ENCODE results near the gene ANKRD7.

Gene ANKRD7

GRCh38 chr7:118224521-118224920 lies at the start of gene ANKRD7:
Gene ANKRD7, plus strand, starts transcription at chr7:118224704. Its CDS starts 127 bp downstream, at chr7:118224831.
- DNase-seq = no peak

GRCh38 chr7:118175740-118176139 lies 48.8 kb upstream of the ANKRD7 start:
- no peak for DNase-seq

- DNase-seq = no peak
Measured at GRCh38 chr7:118179191-118179590, 45.3 kb upstream of the ANKRD7 start.

- peak; percentile 8 for DNase-seq
Measured at GRCh38 chr7:118182593-118183427, 41.7 kb upstream of the ANKRD7 start.

GRCh38 chr7:118183428-118183785 lies 41.1 kb upstream of the ANKRD7 start:
- DNase-seq = no peak

- peak; percentile 98 for DNase-seq
Measured at GRCh38 chr7:118183786-118184564, 40.5 kb upstream of the ANKRD7 start, which contains the start of gene LSM8. Gene LSM8, plus strand, starts transcription at chr7:118184164. Its CDS starts 60 bp downstream, at chr7:118184224.

GRCh38 chr7:118184565-118184940 lies 40.0 kb upstream of the ANKRD7 start:
- DNase-seq = peak; percentile 1

GRCh38 chr7:118185163-118185860 lies 39.2 kb upstream of the ANKRD7 start:
- peak; percentile 83 for DNase-seq

GRCh38 chr7:118186501-118186900 lies 38.0 kb upstream of the ANKRD7 start:
- DNase-seq = peak; percentile 1

DNA sequence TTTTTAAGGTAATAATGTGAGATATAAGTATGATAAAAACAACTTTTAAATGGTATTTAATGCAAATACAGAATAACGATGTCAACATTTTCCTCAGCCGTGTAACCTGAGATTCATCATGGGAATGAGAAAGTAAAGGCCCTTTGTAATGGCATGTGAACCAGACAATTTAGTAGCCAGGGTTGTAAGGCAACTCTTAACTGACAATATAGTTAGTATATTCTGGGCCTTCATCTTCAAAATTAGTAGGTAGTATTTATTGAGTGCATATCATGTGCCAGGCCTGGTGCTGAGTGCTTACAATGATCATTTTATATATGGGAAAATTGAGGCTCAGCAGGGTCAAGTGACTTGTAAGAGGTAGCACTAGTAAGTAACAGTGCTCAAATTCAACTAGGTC lies 29.9 kb upstream of the ANKRD7 start:
- DNase-seq = no peak

- peak; percentile 49 for DNase-seq
Measured at GRCh38 chr7:118195837-118196474, 28.5 kb upstream of the ANKRD7 start.

DNA sequence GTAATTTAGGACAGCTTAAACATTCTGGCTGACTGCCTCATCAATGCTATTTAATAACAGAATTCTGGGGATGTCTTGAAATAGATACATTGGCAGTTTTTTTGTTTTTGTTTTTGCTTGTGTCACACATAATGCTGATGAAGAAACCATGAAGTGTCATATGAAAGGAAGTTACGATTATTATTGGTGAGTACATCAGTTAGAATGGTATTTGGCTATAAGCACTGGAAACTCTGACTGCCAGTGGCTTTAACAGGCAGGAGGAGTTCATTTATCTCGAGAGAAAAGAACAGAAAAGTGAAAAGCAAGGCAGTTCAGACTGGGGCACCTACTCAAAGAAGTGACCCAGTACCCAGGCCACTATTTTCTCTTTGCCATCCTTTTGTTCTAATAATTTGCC lies 22.4 kb upstream of the ANKRD7 start:
- DNase-seq = no peak

DNA sequence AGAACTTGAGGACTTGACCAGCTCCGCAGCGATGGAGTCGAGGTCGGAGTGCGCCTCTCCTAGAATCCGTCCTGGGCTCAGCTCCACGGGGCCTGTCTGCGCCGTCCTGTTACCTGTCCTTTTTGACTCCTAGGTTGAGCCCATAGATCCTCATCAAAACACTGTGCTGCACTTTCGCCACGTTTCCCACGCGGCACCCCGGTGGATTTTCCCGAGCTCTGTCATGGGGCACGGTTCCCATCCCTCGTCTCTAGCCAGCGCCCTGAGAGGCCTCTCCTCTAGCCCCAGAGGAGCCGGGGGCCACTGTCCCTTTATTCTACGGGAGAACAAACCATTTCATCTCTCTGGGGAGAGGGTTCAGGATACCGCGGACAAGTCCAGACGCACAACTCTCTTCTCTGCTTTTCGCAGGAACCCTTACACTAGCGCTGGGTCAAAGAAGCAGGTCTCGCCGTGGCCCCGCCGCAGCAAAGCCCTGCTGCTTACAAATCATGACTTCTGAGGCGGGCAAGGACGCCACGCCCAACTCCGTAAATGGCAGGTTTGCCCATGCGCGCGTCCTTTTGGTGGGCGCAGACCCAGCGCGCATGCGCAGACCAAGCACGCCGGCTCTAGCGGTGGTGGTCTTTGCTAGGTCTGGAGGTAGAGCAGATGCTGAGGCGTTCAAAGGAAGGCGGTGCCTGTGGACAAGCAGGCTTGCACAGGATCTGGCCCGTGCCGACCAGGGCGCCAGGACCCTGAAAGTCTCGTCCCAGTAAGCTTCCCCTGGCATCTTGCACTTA lies 10.3 kb upstream of the ANKRD7 start:
- peak; percentile 85 for DNase-seq

- no peak for DNase-seq
Measured at GRCh38 chr7:118214833-118215182, 9.7 kb upstream of the ANKRD7 start.

GRCh38 chr7:118217210-118217619 lies 7.3 kb upstream of the ANKRD7 start:
- DNase-seq = no peak

DNA sequence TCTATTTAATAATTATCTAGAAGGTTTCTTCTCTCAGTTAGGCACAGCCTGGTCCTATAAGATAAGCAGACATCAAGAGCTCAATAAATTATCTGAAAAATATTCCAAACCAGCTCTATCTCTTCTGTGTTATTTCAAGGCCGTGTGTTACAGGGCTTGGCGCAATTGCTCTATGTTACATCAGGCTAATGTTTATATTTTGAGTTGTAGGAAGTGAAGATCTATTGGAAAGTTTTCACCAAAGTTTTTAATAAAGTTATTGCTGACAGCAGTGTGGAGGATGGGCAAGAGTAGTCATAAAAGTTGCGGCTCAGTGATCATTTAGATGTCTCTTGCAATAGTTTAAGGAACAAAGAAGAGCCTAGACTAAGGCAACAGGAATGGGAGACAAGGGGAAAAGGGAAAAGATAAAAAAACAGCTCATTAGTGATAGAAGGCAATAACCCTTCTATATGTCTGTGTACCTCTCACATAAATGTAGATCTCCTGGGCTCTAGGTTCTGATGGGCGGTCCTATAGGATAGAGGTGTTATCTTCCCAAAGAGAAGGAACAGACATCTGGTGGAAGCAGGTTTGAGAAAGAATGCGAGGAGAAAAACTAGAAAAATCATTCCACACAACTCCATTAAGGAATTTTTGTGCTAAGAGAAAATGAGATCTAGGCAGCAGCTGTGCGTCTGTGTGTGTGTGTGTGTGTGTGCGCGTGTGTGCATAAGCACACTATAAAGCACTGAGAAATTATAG lies 5.9 kb upstream of the ANKRD7 start:
- DNase-seq = no peak

DNA sequence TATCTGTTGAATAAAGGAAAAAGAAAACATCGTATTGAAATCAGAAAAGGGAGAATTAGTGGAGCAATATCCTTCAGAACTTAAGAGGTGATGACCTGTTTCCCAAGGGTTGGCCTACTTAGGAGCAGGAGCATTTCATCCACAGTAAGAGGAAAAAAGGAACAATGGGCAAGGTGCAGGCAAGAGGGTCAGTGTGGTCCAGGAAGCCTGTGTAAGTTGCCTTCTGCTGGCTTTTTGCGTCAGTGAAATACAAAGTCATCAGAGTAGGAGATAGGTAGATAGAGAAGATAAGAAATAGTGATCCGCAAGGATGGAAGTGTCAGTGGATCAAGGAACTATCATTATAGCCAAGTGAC lies 5.4 kb upstream of the ANKRD7 start:
- DNase-seq = no peak

DNA sequence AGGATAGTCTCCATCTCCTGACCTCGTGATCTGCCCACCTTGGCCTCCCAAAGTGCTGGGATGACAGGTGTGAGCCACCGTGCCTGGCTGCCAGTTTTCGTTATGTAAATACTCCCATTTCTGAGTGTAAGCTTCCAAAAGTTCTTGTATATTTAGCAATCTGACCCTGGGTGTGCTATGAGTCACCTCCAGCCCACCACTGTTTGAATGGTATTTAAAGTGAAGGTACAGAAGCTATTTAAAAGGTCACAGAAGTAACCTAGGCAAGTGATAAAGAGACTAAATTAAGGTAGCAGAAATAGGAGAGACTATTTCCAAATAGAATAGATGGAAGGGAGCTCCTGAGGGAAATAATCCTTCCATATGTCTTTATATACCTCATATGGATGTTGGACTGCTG lies 3.9 kb upstream of the ANKRD7 start:
- DNase-seq = no peak

- DNase-seq = no peak
Measured at GRCh38 chr7:118222591-118222990, 1.9 kb upstream of the ANKRD7 start.

DNA sequence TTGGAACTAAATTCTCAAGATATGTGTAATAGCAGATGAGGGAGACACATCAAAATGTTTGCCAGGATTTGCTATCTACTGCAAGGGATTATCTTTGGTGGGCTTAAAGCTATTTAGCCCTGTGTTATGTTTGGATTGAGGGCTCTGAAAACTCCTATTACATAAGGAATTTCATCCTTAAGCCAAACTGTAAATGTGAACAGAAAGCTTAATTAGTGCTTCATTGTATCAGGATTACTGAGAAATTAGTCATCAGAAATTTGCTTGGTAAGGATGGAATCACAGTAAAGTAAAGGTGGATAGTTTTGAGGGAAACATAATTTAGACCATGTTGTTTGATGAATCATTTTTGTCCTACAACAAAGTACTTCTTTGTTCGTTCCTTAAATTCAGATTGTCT lies 8.3 kb downstream of the ANKRD7 start:
- DNase-seq = peak; percentile 46

DNA sequence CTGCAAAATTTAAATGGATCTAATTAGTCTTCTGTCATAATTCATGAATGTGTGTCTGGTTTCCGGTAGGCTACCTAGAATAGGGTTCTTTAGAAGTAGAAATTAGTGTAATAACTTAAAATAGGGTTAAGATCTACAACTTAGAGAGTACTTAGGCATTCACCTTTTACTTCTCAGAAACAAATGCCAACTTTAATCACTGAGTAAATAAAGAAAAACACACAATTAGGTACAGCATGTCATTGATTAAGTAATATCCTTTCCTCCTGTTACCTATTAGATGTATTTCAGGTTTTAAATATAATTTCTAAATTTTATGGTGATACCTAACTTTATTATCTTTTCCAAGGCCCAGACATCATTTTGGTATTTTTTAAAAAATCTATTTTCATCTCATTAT lies 9.3 kb downstream of the ANKRD7 start:
- DNase-seq = no peak

- DNase-seq = no peak
Measured at GRCh38 chr7:118239014-118239413, 14.5 kb downstream of the ANKRD7 start.

Data from fibroblast of skin of right biceps (primary cell).